Astrocyte of the cerebellum (primary cell): ENCODE measurements around the gene SNAPC4.
A peak's percentile ranks its signal among the peaks of the same experiment; 100 is the strongest.

Experiments
- DNase-seq: peaks from one replicate; pipeline ENCODE4 v3.0.0-alpha.2; 2011; ENCODE audit warnings: low read depth
- H3K4me3 ChIP-seq: 2 replicates; pipeline ENCODE4 v1.5.1; 2011; ENCODE audit warnings: mild to moderate bottlenecking, low read depth, low read length, moderate library complexity
- CTCF ChIP-seq: IDR thresholded peaks from 2 replicates; pipeline ENCODE4 v1.5.1; 2012; ENCODE audit warnings: low read length, low read depth, moderate library complexity, mild to moderate bottlenecking; ENCODE audit errors: missing control alignments
- in situ Hi-C: cut with HindIII; loops from 2 replicates; pipeline ENCODE4 v1.10.0; 2017; ENCODE audit warnings: low sequenced_read_pairs

The SNAPC4 gene

DNA sequence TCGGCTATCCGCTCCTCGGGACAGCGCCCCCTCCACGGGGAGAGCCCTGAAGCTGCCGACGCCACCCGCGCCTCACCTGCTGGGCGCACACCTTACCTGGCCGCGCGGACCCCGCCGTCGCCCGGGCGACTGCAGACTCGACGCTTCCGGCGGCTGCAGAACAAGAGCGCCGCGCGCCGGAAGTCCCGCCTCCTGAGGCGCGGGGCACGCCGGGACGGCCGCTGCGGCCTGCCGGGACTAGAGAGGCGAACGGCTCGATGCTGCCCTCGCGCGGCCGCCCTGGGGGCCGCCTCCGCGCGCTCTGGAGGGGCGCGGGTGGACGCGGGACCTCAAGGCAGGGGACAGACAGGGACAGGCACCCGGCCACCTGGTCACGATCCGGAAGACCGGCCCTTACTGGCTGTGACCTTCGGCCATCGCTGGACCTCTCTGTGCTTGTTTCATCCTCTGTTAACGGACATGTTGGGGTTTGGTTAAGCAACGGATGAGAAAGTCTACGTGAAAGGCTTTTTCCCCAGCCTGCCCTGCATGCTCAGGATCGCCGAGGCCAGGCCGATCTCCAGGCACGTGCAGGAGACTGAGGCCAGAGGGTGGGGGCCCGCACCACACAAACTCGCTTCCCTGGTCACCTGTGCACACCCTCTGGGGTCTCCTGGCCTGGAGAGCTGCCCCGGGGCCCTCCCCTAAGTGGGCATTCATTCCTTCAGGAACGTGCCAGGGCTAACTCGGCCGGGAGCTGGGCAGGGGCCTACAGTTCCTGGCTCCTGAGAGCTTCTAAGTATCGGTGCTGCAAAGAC, at the start of gene SNAPC4:
SNAPC4 (minus strand) TSS at position 133 of the 797 bp plus-strand sequence. CDS start 1,742 bp downstream, outside the sequence.
- peak within 1 kb of the TSS; percentile 90 for H3K4me3 ChIP-seq
- peak; percentile 75 for TF ChIP-seq CTCF
- in situ Hi-C loops: no loop called here
- DNase-seq: peak; percentile 51

DNA sequence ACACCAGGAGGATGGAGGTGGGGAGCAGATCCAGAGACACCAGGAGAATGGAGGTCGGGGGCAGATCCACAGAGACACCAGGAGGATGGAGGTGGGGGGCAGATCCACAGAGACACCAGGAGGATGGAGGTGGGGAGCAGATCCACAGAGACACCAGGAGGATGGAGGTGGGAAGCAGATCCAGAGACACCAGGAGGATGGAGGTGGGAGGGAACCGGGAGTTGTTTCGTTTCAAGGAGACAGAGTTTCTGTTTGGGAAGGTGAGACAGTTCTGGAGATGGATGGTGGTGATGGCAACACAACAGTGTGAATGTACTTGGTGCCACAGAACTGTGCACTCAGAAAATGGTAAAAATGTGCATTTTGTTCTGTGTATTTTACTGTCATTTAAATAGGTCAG, 48.7 kb upstream of the SNAPC4 start:
- no peak for DNase-seq
- TF ChIP-seq CTCF: no peak
- H3K4me3 ChIP-seq: no peak overlapping the region
- in situ Hi-C loops: no loop called here

DNA sequence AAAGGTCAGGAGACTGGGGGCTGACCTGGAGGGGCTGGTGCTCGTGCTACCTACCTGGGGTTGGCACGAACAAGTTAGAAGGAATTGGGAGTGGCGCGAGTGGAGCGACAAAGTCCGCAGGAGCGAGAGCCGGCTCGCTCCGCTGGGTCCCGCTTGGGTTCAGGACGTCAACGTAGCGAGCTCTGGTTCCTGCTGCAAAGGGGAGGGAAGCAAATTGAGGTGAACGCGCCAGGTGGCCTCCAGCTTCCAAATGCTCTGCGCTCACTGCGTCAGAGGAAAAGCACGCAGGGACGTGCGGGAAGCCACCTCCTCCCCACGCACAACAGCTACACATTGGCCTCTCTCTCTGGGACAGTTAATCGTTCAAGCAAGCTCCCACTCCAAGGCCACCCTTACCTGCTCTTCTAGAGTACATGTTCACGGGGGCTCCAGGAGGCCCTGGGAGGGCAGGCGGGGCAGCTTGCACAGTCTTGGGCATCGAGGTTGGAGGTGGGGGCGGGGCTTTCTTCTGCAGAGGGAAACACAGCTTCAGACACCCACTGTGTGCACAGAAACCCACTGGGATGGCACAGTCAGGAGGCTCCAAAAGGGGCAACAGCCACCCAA, 47.3 kb upstream of the SNAPC4 start:
- DNase-seq: no peak
- TF ChIP-seq CTCF: no peak
- in situ Hi-C loops: no loop called here
- H3K4me3 ChIP-seq: no peak overlapping the region

DNA sequence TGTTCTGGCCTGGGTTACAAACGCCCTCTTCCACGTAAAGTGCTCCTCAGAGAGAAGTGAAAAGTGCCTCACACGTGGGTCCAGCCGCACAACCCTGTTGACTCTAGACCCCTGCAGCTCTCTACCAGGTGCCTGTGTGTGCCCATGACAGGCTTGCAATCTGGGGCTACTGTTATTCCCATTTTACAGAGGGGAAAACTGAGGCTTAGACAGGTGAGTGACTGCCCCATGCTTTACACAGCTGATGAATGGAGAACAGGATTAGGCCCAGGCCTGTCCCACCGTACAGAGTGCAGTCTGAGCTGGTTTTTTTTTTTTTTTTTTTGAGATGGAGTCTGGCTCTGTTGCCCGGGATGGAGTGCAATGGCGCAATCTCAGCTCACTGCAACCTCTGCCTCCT, 45.8 kb upstream of the SNAPC4 start:
- in situ Hi-C loops: no loop called here
- DNase-seq: no peak
- H3K4me3 ChIP-seq: no peak overlapping the region
- TF ChIP-seq CTCF: no peak

DNA sequence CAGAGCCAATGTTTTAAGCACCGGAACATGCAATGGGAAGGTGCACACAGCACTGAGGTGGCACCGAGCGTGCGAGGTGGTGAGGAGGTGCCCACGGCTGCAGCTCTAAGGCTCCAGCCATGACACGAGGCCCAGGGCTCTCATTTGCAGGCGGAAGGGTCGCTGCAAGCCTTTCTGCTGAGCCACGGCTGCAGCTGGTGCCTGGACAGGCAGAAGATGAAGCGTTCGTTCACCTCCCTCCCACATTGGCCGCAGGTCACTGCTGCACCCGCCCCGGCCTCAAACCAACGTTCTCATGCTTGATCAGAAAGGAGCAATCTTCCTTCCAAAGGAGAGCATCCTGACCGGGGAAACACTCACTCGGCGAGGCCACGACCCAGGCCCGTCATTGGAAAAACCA, 44.1 kb upstream of the SNAPC4 start:
- in situ Hi-C loops: no loop called here
- DNase-seq: no peak
- no peak for TF ChIP-seq CTCF
- H3K4me3 ChIP-seq: no peak overlapping the region

DNA sequence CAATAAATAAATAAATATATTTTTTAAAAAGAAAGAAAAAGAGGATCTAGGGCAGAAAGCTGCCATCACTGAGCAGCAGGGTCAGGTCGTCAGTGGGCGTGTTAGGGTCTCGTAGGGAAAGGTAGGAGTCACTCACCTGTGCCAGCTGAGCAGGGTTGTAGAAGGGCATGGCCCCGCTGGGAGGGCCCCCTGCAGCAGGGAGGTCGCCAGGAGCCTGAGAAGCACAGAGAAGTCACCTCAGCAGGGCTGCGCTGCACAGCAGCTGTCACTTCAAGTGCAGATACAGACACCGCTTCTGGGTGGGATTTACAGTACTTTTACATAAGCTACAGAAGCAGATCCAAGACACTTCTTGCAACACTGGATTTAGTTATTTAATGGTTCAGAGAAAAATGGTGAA, 43.7 kb upstream of the SNAPC4 start:
- H3K4me3 ChIP-seq: no peak overlapping the region
- in situ Hi-C loops: no loop called here
- TF ChIP-seq CTCF: no peak

More for the DNA sequence above, 43.7 kb upstream of the SNAPC4 start:
- DNase-seq: no peak
